GM21576 (cell line): ENCODE results near the gene ATP23.

Experiments
- ATAC-seq: cut with Tn5 transposase; IDR thresholded peaks from one replicate; pipeline ENCODE4 v1.9.1; 2021; ENCODE audit warnings: mild to moderate bottlenecking, moderate library complexity; ENCODE audit not compliant: unreplicated experiment

The ATP23 gene

GRCh38 chr12:57966536-57966935 lies 25.2 kb downstream of the ATP23 start:
- no peak for ATAC-seq

- ATAC-seq = no peak
These were observed 41.9 kb downstream of the ATP23 start for GRCh38 chr12:57983146-57983857.

- ATAC-seq = no peak
These were observed 42.6 kb downstream of the ATP23 start for GRCh38 chr12:57983858-57984505.

- ATAC-seq = no peak
These were observed 43.3 kb downstream of the ATP23 start for GRCh38 chr12:57984629-57985151.

- ATAC-seq = no peak
These were observed 44.3 kb downstream of the ATP23 start for GRCh38 chr12:57985685-57986084.

- no peak for ATAC-seq
These were observed 48.5 kb downstream of the ATP23 start for GRCh38 chr12:57989838-57990237.

- no peak for ATAC-seq
These were observed 49.0 kb downstream of the ATP23 start for GRCh38 chr12:57990241-57990883.

- ATAC-seq = no peak
These were observed 50.6 kb downstream of the ATP23 start for GRCh38 chr12:57992001-57992400.

- no peak for ATAC-seq
These were observed 51.7 kb downstream of the ATP23 start for GRCh38 chr12:57993030-57993429.

GRCh38 chr12:57993834-57994233 lies 52.5 kb downstream of the ATP23 start:
- no peak for ATAC-seq

GRCh38 chr12:57996520-57996919 lies 55.2 kb downstream of the ATP23 start:
- no peak for ATAC-seq

GRCh38 chr12:57998251-57998650 lies 56.9 kb downstream of the ATP23 start:
- no peak for ATAC-seq

GRCh38 chr12:58000499-58000898 lies 59.1 kb downstream of the ATP23 start:
- no peak for ATAC-seq

- no peak for ATAC-seq
These were observed 66.5 kb downstream of the ATP23 start for GRCh38 chr12:58007875-58008274.

- ATAC-seq = no peak
These were observed 67.3 kb downstream of the ATP23 start for GRCh38 chr12:58008634-58009033.
